TTC549 (cell line): Measurements from ENCODE around the gene CHRND.

Experiments
- FAIRE-seq: peaks from 2 replicates; lab custom pipeline; 2012; peaks lifted over from hg19 to GRCh38; lab: Jason Lieb, UNC

CHRND gene

DNA sequence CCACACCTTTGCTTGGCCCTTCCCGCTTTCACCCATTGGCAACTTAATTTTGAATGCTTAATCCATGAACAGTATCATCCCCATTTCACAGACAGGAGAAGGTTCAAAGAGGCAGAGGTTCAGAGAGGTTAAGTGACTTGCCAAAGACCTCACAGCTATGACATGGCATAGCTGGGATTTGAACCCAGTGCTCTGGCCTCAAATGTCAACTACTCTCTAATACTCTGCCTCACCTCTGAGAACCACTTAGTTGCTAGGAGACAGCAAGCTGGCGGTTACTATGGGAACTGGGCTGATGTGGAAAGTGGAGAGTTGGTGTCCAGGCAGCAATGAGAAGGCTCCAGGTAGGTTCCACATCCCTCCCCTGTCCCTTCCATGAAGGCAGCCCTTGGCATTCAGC is 21.5 kb upstream of the CHRND start:
- no peak for FAIRE-seq

DNA sequence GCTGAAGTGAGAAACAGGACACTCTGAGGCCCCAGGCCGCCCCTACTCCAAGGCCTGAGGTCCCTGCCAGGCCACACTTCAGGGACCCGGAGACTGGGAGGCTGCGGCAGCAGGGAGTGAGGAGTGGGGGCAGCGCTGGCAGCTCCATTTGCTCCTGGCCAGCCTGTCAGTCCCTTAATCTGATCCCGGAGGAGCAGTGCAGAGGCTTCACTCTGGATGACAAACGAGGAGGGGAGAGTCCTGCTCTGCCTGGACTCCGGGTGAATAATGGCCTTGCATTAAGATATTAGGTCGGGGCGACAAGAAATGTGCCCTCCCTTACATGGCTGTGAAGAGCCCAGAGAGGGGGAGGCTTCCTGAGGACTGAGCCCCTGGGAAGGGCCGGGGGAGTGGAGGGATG is 20.1 kb upstream of the CHRND start:
- FAIRE-seq: no peak

DNA sequence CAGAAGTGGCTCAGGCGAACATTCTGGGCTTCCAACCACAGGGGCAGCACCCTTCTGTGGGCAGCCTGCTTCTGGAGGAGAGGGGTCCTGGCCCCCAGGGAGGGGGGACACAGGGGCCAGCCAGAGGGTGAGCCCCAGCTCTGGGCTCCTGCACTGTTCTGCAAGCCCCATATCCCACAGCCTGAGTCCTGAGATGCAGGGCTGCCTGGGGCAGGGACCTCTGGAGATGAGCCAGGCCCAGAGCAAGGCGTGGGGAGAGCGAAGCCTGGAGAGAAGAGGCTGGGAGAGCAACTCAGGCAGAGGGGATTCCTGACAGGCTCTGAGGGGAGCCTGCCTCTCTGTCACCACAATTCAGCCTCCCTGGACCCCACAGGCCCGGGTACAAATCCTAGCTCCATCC is 19.3 kb upstream of the CHRND start:
- FAIRE-seq: no peak

DNA sequence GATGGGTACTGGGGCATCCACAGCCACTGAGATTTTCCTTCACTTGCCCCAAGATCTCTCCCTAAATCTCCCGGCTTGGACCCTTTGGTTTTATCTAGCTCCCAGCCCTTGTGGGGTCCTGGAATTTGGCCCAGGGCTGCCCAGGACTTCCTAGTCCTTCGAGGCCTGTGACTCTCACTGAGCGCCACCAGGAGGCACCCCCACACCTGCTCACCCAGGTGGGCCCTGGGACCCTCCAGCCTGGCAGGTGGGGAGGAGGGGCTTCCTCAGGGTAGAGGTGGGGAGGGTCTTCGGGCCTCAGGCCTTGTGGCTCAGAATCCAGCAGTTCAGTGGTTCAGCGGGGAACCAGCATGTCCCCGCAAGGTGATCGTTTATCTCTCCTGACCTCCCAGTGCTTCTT is 17.7 kb upstream of the CHRND start:
- FAIRE-seq: no peak

DNA sequence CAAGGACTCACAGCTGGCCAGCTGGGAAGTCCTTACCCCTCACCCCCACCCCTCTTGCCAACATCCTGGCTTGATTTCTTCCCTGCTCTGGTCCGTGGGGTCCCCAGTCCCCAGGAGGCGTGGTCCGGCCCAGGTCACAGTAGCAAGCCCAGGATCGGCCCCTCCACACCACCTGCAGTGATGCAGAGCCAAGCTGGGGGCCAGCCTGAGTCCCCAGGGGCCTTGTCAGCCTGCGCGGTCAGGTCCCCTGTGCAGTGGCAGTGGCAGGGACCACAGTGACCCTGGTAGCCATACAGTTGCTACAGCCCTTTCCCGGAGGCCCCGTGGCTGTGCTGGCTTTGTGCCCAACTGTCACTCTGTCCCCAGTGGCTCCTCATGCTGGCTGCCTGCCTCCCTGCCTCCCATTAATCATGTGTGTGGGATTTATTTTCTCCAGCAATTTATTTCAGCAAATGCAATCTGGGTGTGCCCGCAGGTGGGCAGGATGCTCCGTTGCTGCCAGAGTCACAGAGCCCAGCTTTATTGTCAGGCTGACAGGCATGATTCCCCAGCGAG is 14.5 kb upstream of the CHRND start:
- FAIRE-seq: no peak

DNA sequence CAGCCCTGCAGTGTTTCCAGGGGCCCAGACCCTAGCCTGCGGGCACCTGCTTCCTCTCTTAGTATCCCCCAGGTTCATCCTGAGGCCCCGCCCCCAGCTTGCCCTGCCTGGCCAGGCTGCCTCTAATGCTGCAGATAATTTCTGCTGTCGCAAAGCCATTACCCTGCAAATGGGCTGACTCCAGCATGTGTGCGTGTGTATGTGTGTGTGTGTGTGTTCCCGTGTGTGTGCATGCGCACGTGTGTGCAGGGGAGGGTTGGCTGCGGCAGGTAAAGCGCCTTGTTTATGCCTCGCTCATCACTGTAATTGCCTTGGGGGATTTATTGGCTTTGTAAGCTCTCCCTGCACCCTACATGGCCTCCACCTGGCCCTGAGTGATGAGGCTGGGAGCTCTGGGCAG is 13.4 kb upstream of the CHRND start:
- FAIRE-seq: no peak

DNA sequence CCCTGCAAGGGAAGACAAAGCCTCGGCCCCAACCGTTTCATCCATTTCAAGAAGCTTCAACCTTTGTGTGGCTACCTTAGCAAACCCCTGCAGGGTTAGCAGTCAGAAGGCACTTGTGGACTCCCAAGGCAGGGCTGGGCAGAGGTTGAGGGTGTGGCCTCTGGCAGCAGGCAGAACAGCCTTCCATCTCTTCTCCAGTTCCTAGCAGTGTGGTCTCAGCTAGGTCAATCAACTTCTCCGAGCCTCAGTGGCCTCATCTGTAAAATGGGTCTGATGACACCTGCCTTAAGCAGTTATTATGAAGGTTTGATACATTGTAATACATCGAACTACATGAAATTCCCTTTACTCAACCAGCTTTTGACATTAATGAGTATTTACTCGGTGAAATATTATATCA is 12.6 kb upstream of the CHRND start:
- FAIRE-seq: no peak

DNA sequence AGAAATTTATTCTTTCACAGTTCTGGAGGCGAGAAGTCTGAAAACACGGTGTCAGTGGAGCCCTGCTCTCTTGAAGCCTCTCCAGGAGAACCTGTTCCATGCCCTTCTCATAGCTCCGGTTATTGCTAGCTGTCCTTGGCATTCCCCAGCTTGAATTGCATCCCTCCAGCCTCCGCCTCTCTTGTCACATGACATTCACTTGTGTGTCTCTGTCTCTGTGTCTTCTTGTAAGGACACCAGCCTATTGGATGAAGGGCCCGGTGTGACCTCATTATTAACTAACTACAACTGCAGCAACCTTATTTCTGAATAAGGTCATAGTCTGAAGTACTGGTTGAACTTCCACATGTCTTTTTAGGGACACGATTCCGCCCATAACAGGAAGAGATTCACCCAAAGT is 10.3 kb upstream of the CHRND start:
- no peak for FAIRE-seq

DNA sequence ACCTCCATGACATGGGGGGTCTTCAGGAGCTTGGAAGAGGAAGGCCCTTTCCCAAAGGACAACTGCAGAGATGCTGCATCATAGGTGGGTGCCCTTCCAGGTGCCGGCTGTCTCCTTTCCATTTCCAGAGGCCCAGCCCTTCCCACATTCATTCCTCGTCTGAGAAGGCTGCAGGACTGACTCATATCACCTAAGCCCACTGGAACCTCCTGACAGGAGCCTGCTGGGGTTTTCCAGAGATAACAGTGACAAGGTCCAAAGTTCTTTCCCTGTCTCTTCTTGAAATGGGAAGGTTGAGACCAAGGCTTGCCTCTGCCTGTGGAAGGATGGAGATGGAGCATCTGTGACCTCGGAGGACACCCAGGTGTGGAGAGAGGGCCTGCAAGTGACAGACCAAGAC is 9.4 kb upstream of the CHRND start:
- no peak for FAIRE-seq

DNA sequence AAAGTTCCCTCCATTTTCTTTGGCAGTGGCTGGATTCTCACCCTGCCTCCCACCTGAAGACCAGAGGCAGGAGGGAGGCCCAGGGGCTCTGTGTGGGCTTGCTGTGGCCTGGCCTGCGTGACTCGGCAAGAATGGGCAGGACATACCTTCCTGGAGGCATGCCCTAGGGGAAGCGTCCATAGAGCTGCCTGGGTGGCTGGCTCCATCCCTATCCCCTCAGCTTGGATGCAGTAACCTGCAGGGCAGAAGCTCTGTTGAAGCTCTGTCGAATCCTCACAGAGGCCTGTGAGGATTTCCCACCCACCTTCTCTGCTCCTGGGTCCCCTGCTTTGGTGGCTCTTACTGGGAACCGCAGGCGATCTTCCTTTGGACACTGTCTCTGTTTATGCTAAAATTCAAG is 7.1 kb upstream of the CHRND start:
- FAIRE-seq: no peak

DNA sequence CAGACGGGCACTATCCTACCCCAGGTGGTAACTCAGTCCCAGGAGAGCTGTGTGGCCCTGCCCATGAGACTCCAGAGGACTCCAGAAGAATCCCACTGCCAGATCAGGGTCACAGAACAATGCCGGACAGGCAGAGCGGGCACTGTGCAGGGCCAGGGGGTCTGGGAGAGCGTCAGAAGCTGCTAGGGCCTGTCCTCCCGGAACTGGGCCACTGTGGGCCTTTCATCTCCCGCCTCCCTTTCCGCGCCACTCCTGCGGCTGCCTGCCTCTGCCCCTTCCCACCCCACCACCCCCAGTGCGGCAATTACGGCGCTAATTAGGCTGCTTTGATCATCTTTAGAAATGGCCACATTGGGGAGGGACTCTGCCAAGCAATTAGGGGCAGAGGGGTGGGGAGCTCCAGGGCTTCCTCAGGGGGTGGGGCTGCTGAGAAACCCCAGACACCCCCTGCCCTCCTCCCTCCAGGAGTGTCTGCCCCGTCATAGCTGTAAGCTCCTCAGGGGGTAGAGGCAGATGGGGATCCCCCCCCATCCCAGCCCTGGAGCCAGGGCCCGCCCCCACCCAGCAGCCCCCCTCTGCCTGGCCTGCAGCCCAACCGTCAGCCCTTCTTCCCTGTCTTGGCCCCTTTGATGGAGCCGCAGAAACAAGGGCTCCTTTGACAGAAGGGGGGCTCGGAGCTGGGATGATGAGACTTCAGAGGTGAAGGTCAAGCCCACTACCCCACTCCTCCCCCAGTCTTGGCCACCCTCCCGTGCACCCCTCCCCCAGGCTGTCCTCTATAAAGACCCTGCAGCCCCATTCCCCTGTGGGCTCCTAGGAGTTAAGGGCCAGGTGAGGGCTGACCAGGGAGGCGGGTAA is 6.2 kb upstream of the CHRND start, which contains the start of gene PRSS56:
Gene PRSS56, plus strand, starts transcription at position 808 of the 858 bp plus-strand sequence. CDS start 211 bp downstream, outside the sequence.
- no peak for FAIRE-seq

DNA sequence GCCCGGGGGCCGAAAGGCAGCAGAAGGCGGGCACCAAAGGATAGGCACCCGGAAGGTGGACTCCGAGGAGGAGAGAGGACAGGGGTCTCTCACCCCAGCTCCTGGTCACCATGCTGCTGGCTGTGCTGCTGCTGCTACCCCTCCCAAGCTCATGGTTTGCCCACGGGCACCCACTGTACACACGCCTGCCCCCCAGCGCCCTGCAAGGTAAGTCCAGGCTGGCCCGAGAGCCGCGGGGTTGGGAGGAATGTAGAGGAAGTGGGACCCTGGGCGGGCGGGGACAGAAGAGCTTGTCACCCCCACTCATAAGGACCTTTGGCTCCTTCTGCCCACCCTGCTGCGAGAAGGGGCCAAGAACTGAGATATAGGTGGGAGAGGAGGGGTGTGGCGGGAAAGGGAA is 5.5 kb upstream of the CHRND start:
- no peak for FAIRE-seq

DNA sequence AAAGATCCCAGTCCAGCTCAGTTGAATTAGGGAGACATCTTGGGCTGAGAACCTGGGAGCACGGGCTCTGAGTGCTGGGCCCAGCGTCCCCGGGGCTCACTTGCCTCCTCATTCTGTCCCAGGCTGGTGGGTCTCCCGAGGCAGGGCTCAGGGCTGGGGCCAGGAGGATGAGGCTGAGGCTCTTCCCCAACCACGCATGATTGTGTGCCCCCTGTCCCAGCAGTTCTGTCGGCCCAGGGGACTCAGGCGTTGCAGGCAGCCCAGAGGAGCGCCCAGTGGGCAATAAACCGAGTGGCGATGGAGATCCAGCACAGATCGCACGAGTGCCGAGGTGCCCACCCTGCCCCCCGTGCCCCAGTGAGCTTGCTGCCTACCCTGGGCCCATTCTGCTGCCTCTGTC is 4.9 kb upstream of the CHRND start:
- FAIRE-seq: no peak

DNA sequence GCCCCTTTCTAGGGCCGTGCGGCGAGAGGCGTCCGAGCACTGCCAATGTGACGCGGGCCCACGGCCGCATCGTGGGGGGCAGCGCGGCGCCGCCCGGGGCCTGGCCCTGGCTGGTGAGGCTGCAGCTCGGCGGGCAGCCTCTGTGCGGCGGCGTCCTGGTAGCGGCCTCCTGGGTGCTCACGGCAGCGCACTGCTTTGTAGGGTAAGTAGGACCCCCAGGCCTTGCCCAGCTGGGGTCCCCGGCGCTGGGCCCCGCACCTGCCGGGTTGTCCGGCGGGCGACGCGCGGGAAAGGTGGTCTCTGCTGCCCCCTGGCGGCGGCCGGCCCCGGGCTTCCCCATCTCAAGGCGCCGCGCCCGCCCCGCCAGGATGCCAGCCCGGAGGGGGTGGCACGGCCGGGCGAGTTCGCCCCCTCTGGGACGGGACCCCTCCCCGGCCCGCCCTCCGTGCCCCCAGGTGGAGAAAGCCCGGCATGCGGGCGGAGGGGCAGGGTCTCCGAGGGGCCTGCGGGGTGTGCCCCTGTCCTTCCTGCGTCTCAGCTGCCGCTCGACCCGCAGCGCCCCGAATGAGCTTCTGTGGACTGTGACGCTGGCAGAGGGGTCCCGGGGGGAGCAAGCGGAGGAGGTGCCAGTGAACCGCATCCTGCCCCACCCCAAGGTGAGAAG is 3.9 kb upstream of the CHRND start:
- FAIRE-seq: no peak

DNA sequence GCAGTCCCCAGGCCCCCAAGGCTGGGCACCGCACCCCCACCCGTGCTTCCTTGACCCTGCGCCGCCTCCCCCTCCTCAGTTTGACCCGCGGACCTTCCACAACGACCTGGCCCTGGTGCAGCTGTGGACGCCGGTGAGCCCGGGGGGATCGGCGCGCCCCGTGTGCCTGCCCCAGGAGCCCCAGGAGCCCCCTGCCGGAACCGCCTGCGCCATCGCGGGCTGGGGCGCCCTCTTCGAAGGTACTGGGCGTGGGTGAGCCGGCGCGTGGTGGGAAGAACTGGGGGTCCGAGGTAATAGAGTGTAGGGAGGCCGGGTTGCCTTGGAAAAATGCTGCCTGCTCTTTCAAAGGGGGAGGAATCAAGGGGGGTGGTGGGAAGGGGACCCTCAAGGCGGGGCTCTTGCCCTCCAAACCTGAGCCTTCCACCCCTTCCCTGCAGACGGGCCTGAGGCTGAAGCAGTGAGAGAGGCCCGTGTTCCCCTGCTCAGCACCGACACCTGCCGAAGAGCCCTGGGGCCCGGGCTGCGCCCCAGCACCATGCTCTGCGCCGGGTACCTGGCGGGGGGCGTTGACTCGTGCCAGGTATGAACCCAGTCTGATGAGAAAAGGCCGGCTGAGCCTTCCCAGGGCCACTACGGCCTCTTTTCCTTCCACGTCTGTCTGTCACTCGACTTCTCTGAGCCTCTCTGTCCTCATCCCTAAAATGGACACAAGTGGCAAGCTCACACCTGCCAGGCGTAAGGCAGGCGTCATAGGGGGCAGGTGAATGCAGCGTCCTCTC is 3.1 kb upstream of the CHRND start:
- FAIRE-seq: no peak

DNA sequence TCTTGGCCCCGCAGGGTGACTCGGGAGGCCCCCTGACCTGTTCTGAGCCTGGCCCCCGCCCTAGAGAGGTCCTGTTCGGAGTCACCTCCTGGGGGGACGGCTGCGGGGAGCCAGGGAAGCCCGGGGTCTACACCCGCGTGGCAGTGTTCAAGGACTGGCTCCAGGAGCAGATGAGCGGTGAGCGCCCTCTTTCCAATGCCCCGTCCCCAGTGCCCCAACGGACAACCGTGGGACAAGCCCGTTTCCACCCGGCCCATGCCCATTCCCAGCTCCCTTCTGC is 2.6 kb upstream of the CHRND start:
- FAIRE-seq: no peak

DNA sequence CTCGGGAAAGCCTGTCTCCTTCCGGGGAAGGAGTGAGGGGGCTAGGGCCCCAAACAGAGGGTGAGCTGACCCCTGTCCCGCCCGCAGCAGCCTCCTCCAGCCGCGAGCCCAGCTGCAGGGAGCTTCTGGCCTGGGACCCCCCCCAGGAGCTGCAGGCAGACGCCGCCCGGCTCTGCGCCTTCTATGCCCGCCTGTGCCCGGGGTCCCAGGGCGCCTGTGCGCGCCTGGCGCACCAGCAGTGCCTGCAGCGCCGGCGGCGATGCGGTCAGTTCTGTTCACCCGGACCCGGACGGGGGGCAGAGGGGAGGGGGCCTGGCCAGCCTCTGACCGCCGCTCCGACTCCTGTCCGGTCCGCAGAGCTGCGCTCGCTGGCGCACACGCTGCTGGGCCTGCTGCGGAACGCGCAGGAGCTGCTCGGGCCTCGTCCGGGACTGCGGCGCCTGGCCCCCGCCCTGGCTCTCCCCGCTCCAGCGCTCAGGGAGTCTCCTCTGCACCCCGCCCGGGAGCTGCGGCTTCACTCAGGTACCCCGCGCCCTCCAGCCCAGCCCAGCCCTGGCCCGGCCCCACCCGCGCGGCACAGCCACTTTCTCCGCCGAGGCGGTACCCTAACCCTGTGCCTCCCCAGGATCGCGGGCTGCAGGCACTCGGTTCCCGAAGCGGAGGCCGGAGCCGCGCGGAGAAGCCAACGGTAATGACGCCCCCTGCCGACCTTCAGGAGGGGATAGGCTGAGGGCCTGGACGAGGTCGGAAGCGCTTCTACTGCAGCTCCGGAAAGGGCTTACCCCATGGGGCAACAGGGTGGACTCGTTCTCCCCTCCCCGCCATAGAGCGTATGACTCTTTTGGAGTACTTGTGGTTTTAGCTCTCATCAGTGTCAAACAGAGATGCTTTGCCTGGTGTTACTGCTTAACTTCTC is 2.0 kb upstream of the CHRND start:
- FAIRE-seq: no peak

DNA sequence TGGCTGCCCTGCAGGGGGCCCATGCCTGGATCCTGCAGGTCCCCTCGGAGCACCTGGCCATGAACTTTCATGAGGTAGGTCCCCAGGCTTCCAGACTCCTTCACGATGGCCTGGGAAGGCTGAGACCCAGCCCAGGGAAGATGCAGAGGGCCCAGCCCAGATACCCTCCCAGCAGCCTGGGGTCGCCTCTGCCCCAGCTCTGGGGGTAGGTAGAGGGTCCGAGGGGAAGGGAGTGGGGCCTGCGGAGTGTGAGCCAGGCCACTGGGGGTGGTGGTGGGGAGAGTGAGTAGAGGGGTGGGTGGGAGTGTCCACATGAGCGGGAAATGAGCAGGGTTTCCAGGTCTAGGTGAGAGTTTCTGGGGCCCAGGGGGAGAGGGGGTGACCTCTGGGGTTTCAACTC is 1.2 kb upstream of the CHRND start:
- FAIRE-seq: no peak

DNA sequence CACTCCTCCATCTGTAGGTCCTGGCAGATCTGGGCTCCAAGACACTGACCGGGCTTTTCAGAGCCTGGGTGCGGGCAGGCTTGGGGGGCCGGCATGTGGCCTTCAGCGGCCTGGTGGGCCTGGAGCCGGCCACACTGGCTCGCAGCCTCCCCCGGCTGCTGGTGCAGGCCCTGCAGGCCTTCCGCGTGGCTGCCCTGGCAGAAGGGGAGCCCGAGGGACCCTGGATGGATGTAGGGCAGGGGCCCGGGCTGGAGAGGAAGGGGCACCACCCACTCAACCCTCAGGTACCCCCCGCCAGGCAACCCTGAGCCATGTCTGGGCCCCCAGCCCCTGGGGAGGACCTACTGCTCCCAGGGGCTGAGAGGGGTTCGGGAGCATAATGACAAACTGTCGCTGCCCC is 761 bp upstream of the CHRND start:
- no peak for FAIRE-seq

DNA sequence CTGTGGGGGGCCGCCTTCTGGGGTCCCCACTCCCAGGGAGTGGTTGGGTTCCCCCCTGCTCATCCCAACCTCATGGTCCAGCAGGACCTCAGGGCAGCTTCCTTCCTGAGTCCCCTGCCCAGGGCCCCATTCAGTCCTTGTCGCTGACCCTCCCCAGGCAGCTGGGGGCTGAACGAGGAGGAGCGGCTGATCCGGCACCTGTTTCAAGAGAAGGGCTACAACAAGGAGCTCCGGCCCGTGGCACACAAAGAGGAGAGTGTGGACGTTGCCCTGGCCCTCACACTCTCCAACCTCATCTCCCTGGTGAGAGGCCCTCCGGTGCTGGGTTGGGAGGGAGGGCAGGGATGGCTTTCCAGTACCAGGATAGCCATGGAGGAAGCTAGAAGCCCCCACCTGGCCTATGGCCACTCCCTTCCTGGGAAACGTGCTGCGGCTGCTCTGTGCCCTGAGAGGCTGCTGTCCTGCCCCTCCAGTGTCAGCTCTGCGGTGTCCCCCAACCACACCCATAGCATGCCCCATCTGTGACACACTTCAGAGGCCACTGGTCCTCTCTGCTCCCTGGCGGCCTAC is 497 bp downstream of the CHRND start:
- no peak for FAIRE-seq

DNA sequence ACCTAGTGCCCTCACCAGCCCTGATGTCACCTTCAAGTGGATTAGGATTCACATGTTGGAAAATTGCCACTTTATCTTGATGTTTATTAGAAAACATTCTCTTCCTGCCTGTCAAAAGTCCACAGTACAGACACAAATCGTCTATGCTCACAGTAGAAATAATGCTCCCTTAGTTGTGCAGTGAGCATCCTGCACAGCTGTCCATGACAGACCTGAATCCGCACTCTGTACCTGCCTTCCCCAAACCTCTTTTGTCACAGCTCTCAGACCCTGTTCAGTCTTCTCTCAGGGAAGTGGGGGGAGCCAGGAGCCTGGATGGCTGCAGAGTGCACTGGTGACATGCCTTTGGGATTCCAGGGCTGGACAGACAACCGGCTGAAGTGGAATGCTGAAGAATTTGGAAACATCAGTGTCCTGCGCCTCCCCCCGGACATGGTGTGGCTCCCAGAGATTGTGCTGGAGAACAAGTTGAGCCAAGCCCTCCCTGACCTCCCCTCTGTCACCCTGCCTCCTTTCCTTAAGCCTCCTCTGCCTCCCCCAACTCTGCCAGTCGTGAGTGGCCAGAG is 2.0 kb downstream of the CHRND start:
- FAIRE-seq: no peak
